GM12875 (cell line): Measurements from ENCODE around the gene DPP10.

Experiments used
- H3K4me3 ChIP-seq: one replicate; pipeline ENCODE4 v1.5.1; 2011; ENCODE audit warnings: low read depth, low read length, control low read depth
- CTCF ChIP-seq: IDR thresholded peaks from 2 replicates; pipeline ENCODE4 v1.5.1; 2011; ENCODE audit warnings: low read depth, mild to moderate bottlenecking, control low read depth, inconsistent platforms, low read length, moderate library complexity, borderline replicate concordance; ENCODE audit not compliant: insufficient read depth

The DPP10 gene

GRCh38 chr2:115124817-115125216, 682.4 kb downstream of the DPP10 start:
- no peak for TF ChIP-seq CTCF
- no peak overlapping the region for H3K4me3 ChIP-seq

DNA sequence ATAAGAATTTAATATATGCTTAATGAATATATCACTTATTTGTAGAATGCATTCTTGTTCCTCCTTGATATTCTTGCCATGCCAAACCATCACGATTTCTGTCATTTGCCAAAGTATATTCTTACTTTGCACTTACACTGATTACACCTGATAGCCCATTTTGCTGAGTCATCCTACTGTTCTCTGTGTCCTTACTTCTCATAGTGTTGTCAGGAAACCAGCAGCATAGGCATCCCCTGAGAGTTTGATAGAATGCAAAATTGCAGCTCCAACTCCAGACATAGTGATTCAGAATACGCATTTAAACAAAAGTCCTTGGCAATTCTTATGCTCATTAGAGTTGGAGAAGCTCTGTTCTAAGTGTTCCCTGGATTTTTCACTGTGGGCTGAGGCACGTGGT, 687.1 kb downstream of the DPP10 start:
- TF ChIP-seq CTCF = no peak

DNA sequence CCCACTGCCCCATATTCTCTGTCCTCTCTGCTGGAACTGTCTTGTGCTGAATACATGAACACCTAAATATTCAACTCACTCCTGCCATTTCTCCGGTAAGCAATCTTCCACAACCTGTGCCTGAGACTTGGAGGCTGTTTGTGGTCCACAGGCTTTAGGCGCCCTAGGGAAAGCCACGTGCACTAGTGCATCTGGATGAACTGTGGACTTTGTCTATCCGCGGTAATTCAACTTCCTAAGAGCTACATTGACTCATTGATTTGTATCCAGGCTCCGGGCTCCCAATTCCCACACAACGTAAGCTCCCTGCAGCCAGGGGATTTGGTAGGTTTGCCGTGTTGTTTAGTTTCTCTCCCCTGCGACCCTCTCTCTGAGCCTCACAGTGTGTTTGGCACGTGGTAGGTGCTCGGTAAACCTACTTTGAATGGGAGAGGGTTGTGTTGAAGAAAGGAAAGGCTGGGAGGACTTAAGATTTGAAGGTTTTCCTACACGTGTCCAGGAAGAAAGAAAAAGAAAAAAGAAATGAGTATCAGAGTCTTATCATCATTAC, 718.2 kb downstream of the DPP10 start:
- TF ChIP-seq CTCF = no peak
- H3K4me3 ChIP-seq = no peak overlapping the region

More for the DNA sequence above, 687.1 kb downstream of the DPP10 start:
- no peak overlapping the region for H3K4me3 ChIP-seq

GRCh38 chr2:115161081-115161770, 718.8 kb downstream of the DPP10 start:
- no peak overlapping the region for H3K4me3 ChIP-seq
- no peak for TF ChIP-seq CTCF

DNA sequence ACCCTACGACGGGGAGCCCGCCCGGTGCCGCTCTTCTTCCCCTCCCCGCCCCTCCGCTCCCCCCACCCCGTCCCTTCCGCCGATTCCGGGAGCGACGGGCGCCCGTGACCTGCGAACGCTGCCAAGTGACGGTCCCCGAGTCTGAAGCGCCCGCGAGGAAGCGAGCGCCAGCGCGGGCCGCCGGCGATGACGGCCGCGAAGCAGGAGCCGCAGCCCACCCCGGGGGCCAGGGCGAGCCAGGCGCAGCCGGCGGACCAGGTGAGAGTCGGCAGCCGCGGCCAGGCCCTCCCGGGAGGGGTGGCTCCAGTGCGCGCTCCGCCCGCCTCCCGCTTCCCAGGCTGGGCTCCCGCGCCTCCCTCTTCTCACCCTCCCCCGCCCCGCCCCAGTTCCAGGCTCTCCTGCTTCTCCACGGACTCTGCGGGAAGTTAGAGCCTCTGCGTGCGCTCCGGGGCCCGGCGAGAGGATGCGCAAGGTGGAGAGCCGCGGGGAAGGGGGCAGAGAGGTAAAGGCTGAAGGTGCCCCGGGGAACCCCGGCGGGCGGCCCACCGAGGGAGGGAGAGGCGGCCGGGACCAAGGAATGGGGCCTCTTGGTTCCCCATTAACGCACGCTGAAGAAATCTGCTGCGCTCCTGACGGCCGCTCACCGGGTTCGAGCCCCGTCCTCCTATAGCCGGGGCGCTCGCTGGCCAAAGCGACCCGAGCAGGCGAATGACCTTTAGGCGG, 719.5 kb downstream of the DPP10 start:
- no peak for TF ChIP-seq CTCF
- no peak overlapping the region for H3K4me3 ChIP-seq

DNA sequence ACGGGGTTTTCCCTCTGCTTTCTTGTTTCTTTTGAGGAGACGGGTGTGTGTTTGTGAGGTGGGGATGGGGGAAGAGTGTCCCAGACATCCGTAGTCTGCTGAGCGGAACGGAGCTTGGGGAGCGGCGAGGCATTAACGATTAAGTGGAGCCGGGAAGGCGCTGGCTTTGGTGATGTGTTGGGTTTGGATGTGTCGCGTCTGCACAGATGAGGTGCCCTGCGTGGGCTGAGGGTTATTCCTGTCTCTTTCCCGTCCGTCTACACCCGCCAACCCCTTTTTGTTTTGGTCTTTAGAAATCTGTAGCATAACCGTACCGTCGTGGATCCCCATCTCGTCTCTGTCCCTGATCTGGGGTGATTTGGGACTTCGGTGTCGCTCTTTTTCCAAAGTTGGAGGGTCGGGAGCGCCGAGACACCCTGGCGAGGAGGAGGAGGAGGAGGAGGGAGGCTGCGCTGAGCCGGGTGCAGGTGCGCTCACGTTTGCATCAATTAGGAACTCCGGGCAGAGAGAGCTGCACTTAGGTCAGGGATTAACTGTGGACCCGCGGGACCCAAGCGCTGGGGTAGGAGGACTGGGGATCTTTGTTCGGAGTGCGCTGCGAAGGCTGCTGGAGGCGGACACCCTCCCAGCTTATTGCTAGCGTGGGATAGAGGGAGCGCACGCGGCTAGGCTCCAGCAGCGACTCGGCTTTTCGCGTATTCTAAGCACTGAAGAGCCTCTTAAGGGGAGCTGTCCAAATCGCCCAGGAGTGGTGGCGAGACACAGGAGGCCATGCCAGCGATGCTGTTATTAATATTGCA, 720.3 kb downstream of the DPP10 start:
- no peak overlapping the region for H3K4me3 ChIP-seq
- TF ChIP-seq CTCF = no peak
